Renal cortex interstitium (tissue), 15 donors: ENCODE measurements around the gene ADI1. TPM values are rescaled to one million over a fixed set of nuclear protein-coding genes. Genes with fewer than 3 reads are reported as not detected.
A peak's percentile ranks its signal among the peaks of the same experiment; 100 is the strongest.

ENCODE experiments used
- DNase-seq, 11 donors: peaks; one replicate each; pipeline ENCODE4 v3.0.0-alpha.2; 2013; ENCODE audit warnings: low read depth in 9 of 11, low spot score in 4 of 11; ENCODE audit errors: extremely low read depth in 1 of 11
- long read RNA-seq, 16 experiments: transcript quantifications; one replicate each; lab custom pipeline, GENCODE V29; 2026
- polyA plus RNA-seq, 3 donors: library from polyadenylated mRNA; unstranded; fragments of 120-200 nt; gene quantifications; one replicate each; pipeline ENCODE4 v1.2.1, GENCODE V29; 2013; ENCODE audit not compliant: insufficient read length in 3 of 3

The ADI1 gene
- polyA plus RNA-seq, result 10 to 100 TPM; 69.5 to 72.3 (median 70.5) TPM
- long read RNA-seq, donor 1, transcript ADI1-201 (4 exons, 2,391 nt), result major isoform, 41 of 41 reads
- long read RNA-seq, donor 1, partial matches to known transcripts, result 0 of 41 reads
- long read RNA-seq, donor 1, other reads (novel, unspliced or antisense), result 0 of 41 reads
- long read RNA-seq, donor 2, transcript ADI1-201 (4 exons, 2,391 nt), result major isoform, 58 of 64 reads
- long read RNA-seq, donor 2, partial matches to known transcripts, result 6 of 64 reads
- long read RNA-seq, donor 2, other reads (novel, unspliced or antisense), result 0 of 64 reads
- long read RNA-seq, donor 3, transcript ADI1-201 (4 exons, 2,391 nt), result major isoform, 90 of 90 reads
- long read RNA-seq, donor 3, partial matches to known transcripts, result 0 of 90 reads
- long read RNA-seq, donor 3, other reads (novel, unspliced or antisense), result 0 of 90 reads
- long read RNA-seq, donor 4, transcript ADI1-201 (4 exons, 2,391 nt), result major isoform, 60 of 61 reads
- long read RNA-seq, donor 4, partial matches to known transcripts, result 0 of 61 reads
- long read RNA-seq, donor 4, other reads (novel, unspliced or antisense), result 0 of 61 reads
- long read RNA-seq, donor 5, result 0 reads
- long read RNA-seq, donor 6, transcript ADI1-201 (4 exons, 2,391 nt), result major isoform, 68 of 85 reads
- long read RNA-seq, donor 6, partial matches to known transcripts, result 6 of 85 reads
- long read RNA-seq, donor 6, other reads (novel, unspliced or antisense), result 10 of 85 reads
- long read RNA-seq, donor 7, transcript ADI1-201 (4 exons, 2,391 nt), result major isoform, 49 of 49 reads
- long read RNA-seq, donor 7, partial matches to known transcripts, result 0 of 49 reads
- long read RNA-seq, donor 7, other reads (novel, unspliced or antisense), result 0 of 49 reads
- long read RNA-seq, donor 8, transcript ADI1-201 (4 exons, 2,391 nt), result major isoform, 80 of 88 reads
- long read RNA-seq, donor 8, partial matches to known transcripts, result 6 of 88 reads
- long read RNA-seq, donor 8, other reads (novel, unspliced or antisense), result 0 of 88 reads
- long read RNA-seq, donor 9, transcript ADI1-201 (4 exons, 2,391 nt), result major isoform, 66 of 66 reads
- long read RNA-seq, donor 9, partial matches to known transcripts, result 0 of 66 reads
- long read RNA-seq, donor 9, other reads (novel, unspliced or antisense), result 0 of 66 reads
- long read RNA-seq, donor 10, transcript ADI1-201 (4 exons, 2,391 nt), result major isoform, 44 of 64 reads
- long read RNA-seq, donor 10, partial matches to known transcripts, result 8 of 64 reads
- long read RNA-seq, donor 10, other reads (novel, unspliced or antisense), result 12 of 64 reads
- long read RNA-seq, donor 11, transcript ADI1-201 (4 exons, 2,391 nt), result major isoform, 41 of 47 reads
- long read RNA-seq, donor 11, partial matches to known transcripts, result 0 of 47 reads
- long read RNA-seq, donor 11, other reads (novel, unspliced or antisense), result 6 of 47 reads
- long read RNA-seq, donor 12, transcript ADI1-201 (4 exons, 2,391 nt), result major isoform, 24 of 24 reads
- long read RNA-seq, donor 12, partial matches to known transcripts, result 0 of 24 reads
- long read RNA-seq, donor 12, other reads (novel, unspliced or antisense), result 0 of 24 reads
- long read RNA-seq, donor 13, transcript ADI1-201 (4 exons, 2,391 nt), result major isoform, 85 of 100 reads
- long read RNA-seq, donor 13, partial matches to known transcripts, result 15 of 100 reads
- long read RNA-seq, donor 13, other reads (novel, unspliced or antisense), result 0 of 100 reads
- long read RNA-seq, donor 14, transcript ADI1-201 (4 exons, 2,391 nt), result major isoform, 59 of 60 reads
- long read RNA-seq, donor 14, partial matches to known transcripts, result 0 of 60 reads
- long read RNA-seq, donor 14, other reads (novel, unspliced or antisense), result 0 of 60 reads
- long read RNA-seq, donor 15, transcript ADI1-201 (4 exons, 2,391 nt), result major isoform, 24 of 24 reads
- long read RNA-seq, donor 15, partial matches to known transcripts, result 0 of 24 reads
- long read RNA-seq, donor 15, other reads (novel, unspliced or antisense), result 0 of 24 reads
- long read RNA-seq, donor 16, transcript ADI1-201 (4 exons, 2,391 nt), result major isoform, 141 of 225 reads
- long read RNA-seq, donor 16, partial matches to known transcripts, result 15 of 225 reads
- long read RNA-seq, donor 16, other reads (novel, unspliced or antisense), result 68 of 225 reads

GRCh38 chr2:3519255-3520205, at the start of gene ADI1:
TSS of gene ADI1 (minus strand) at chr2:3519531. CDS start at chr2:3519487, 44 bp downstream.
- DNase-seq, result peak; percentile 23 to 79 (median 52)

- no peak for DNase-seq
Observed at GRCh38 chr2:3566806-3567205, 47.5 kb upstream of the ADI1 start.

- no peak for DNase-seq
Observed at GRCh38 chr2:3565117-3565516, 45.8 kb upstream of the ADI1 start.

GRCh38 chr2:3563521-3563976, 44.2 kb upstream of the ADI1 start:
- DNase-seq, result no peak

GRCh38 chr2:3558205-3559014, 39.1 kb upstream of the ADI1 start, which contains the start of gene RNASEH1:
TSS of gene RNASEH1 (minus strand) at chr2:3558333. CDS start at chr2:3558260, 73 bp downstream.
- peak; percentile 92 to 100 (median 97) for DNase-seq

GRCh38 chr2:3557639-3558204, 38.4 kb upstream of the ADI1 start:
- DNase-seq, result no peak

GRCh38 chr2:3553946-3554345, 34.6 kb upstream of the ADI1 start:
- DNase-seq, result no peak

GRCh38 chr2:3547915-3548314, 28.6 kb upstream of the ADI1 start:
- no peak for DNase-seq

GRCh38 chr2:3545788-3546478, 26.6 kb upstream of the ADI1 start:
- DNase-seq, result no peak

- no peak for DNase-seq
Observed at GRCh38 chr2:3543023-3543683, 23.8 kb upstream of the ADI1 start.

- no peak for DNase-seq
Observed at GRCh38 chr2:3542107-3542506, 22.8 kb upstream of the ADI1 start.

- DNase-seq, result no peak
Observed at GRCh38 chr2:3539836-3540235, 20.5 kb upstream of the ADI1 start.

GRCh38 chr2:3536682-3537632, 17.6 kb upstream of the ADI1 start:
- peak in 6 of 11 donors; percentile 22 to 47 (median 32) for DNase-seq
